Mononuclear cell (primary cell): ENCODE data around the gene ZFP36. TPM values are rescaled to one million over a fixed set of nuclear protein-coding genes. Genes with fewer than 3 reads are reported as not detected.

Experiments used
- H3K27me3 ChIP-seq: 2 replicates; pipeline ENCODE4 v1.6.0; 2011; ENCODE audit warnings: low read length, control low read depth; ENCODE audit not compliant: insufficient read depth
- H3K4me1 ChIP-seq: 2 replicates; pipeline ENCODE4 v1.5.1; 2011; ENCODE audit warnings: mild to moderate bottlenecking, low read length, control low read depth; ENCODE audit not compliant: insufficient read depth
- H3K4me3 ChIP-seq: 2 replicates; pipeline ENCODE4 v1.5.1; 2011; ENCODE audit warnings: mild to moderate bottlenecking, low read length, moderate library complexity
- H3K9me3 ChIP-seq: 2 replicates; pipeline ENCODE4 v1.5.1; 2011; ENCODE audit warnings: low read depth, mild to moderate bottlenecking, control low read depth, low read length
- total RNA-seq: library from RNA; depleted of rRNA; stranded (reverse); fragments of >200 nt; gene quantifications from one replicate; pipeline ENCODE4 v1.2.3, GENCODE V29; 2012

ZFP36 gene
- total RNA-seq, 1 donor = 676 TPM

GRCh38 chr19:39416152-39417120 lies 9.8 kb downstream of the ZFP36 start:
- H3K9me3 ChIP-seq = no peaks in the 10 kb centered on the region
- peaks cover 14% of the 10 kb centered on the region for H3K4me1 ChIP-seq
- no peaks in the 10 kb centered on the region for H3K27me3 ChIP-seq
- no peak overlapping the region for H3K4me3 ChIP-seq

GRCh38 chr19:39417463-39418181 lies 11.0 kb downstream of the ZFP36 start:
- Histone ChIP-seq H3K4me1 (peaks cover 10% of the 10 kb centered on the region), H3K9me3 (no peaks in the 10 kb centered on the region), H3K27me3 (no peaks in the 10 kb centered on the region), H3K4me3 (no peak overlapping the region)

- H3K9me3 ChIP-seq = no peaks in the 10 kb centered on the region
- H3K4me3 ChIP-seq = no peak overlapping the region
- no peaks in the 10 kb centered on the region for H3K27me3 ChIP-seq
- H3K4me1 ChIP-seq = peaks cover 5% of the 10 kb centered on the region
Measured at GRCh38 chr19:39419003-39419402, 12.4 kb downstream of the ZFP36 start.

- no peaks in the 10 kb centered on the region for H3K27me3 ChIP-seq
- H3K4me1 ChIP-seq = no peaks in the 10 kb centered on the region
- H3K4me3 ChIP-seq = no peak overlapping the region
- H3K9me3 ChIP-seq = no peaks in the 10 kb centered on the region
Measured at GRCh38 chr19:39420769-39421168, 14.1 kb downstream of the ZFP36 start.

GRCh38 chr19:39422020-39422419 lies 15.4 kb downstream of the ZFP36 start:
- no peaks in the 10 kb centered on the region for H3K4me1 ChIP-seq
- H3K27me3 ChIP-seq = no peaks in the 10 kb centered on the region
- no peak overlapping the region for H3K4me3 ChIP-seq
- no peaks in the 10 kb centered on the region for H3K9me3 ChIP-seq

GRCh38 chr19:39423258-39424086 lies 16.8 kb downstream of the ZFP36 start:
- Histone ChIP-seq H3K4me1 (no peaks in the 10 kb centered on the region), H3K27me3 (no peaks in the 10 kb centered on the region), H3K9me3 (no peaks in the 10 kb centered on the region), H3K4me3 (no peak overlapping the region)

- Histone ChIP-seq H3K9me3 (no peaks in the 10 kb centered on the region), H3K4me1 (no peaks in the 10 kb centered on the region), H3K27me3 (no peaks in the 10 kb centered on the region), H3K4me3 (no peak overlapping the region)
Measured at GRCh38 chr19:39424934-39425333, 18.3 kb downstream of the ZFP36 start.

GRCh38 chr19:39425744-39426143 lies 19.1 kb downstream of the ZFP36 start:
- Histone ChIP-seq H3K4me1 (peaks cover 6% of the 10 kb centered on the region), H3K4me3 (no peak overlapping the region), H3K27me3 (no peaks in the 10 kb centered on the region), H3K9me3 (no peaks in the 10 kb centered on the region)

- no peaks in the 10 kb centered on the region for H3K9me3 ChIP-seq
Measured at GRCh38 chr19:39426170-39426569, 19.5 kb downstream of the ZFP36 start.

GRCh38 chr19:39427707-39428106 lies 21.1 kb downstream of the ZFP36 start:
- Histone ChIP-seq H3K4me1 (peaks cover 12% of the 10 kb centered on the region), H3K27me3 (no peaks in the 10 kb centered on the region), H3K9me3 (no peaks in the 10 kb centered on the region), H3K4me3 (no peak overlapping the region)

More at GRCh38 chr19:39426170-39426569, 19.5 kb downstream of the ZFP36 start:
- Histone ChIP-seq H3K27me3 (no peaks in the 10 kb centered on the region), H3K4me3 (no peak overlapping the region), H3K4me1 (peaks cover 9% of the 10 kb centered on the region)

- no peaks in the 10 kb centered on the region for H3K27me3 ChIP-seq
- H3K4me3 ChIP-seq = no peak overlapping the region
- no peaks in the 10 kb centered on the region for H3K9me3 ChIP-seq
- H3K4me1 ChIP-seq = peaks cover 14% of the 10 kb centered on the region
Measured at GRCh38 chr19:39428283-39429112, 21.9 kb downstream of the ZFP36 start.

GRCh38 chr19:39430675-39431593 lies 24.3 kb downstream of the ZFP36 start:
- Histone ChIP-seq H3K27me3 (no peaks in the 10 kb centered on the region), H3K4me1 (peaks cover 34% of the 10 kb centered on the region), H3K4me3 (no peak overlapping the region), H3K9me3 (no peaks in the 10 kb centered on the region)

GRCh38 chr19:39432677-39433025 lies 26.0 kb downstream of the ZFP36 start:
- Histone ChIP-seq H3K4me1 (peaks cover 43% of the 10 kb centered on the region), H3K4me3 (no peak overlapping the region), H3K9me3 (no peaks in the 10 kb centered on the region), H3K27me3 (no peaks in the 10 kb centered on the region)
